Measurements from ENCODE around the gene GJB1.

The GJB1 gene

DNA sequence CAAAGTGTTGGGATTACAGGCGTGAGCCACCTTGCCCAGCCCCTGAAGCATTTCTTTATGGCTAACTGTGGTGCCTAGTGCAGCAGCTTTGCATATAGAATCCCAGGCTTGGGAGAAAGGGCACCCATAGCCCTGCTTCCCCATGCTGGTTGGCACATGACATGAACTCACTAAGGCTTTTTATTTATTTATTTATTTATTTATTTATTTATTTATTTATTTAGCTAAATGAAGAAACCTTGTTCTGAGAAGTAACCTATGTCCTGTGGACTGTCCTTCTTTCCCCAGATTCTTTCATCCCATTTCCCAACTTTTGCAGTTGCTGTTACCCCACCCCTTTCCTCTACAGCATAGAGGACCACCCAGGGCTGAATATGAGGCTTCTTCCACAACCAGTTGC lies 1.9 kb upstream of the GJB1 start:
- TF ChIP-seq, protein P1, sequence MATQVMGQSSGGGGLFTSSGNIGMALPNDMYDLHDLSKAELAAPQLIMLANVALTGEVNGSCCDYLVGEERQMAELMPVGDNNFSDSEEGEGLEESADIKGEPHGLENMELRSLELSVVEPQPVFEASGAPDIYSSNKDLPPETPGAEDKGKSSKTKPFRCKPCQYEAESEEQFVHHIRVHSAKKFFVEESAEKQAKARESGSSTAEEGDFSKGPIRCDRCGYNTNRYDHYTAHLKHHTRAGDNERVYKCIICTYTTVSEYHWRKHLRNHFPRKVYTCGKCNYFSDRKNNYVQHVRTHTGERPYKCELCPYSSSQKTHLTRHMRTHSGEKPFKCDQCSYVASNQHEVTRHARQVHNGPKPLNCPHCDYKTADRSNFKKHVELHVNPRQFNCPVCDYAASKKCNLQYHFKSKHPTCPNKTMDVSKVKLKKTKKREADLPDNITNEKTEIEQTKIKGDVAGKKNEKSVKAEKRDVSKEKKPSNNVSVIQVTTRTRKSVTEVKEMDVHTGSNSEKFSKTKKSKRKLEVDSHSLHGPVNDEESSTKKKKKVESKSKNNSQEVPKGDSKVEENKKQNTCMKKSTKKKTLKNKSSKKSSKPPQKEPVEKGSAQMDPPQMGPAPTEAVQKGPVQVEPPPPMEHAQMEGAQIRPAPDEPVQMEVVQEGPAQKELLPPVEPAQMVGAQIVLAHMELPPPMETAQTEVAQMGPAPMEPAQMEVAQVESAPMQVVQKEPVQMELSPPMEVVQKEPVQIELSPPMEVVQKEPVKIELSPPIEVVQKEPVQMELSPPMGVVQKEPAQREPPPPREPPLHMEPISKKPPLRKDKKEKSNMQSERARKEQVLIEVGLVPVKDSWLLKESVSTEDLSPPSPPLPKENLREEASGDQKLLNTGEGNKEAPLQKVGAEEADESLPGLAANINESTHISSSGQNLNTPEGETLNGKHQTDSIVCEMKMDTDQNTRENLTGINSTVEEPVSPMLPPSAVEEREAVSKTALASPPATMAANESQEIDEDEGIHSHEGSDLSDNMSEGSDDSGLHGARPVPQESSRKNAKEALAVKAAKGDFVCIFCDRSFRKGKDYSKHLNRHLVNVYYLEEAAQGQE (IDR thresholded peaks at IDR 0.05; ENCODE audit: insufficient read depth in 1 of 2, low read depth in 2 of 2, low read length in 2 of 2), result no peak
- TF ChIP-seq SIN3A (IDR thresholded peaks at IDR 0.05; ENCODE audit: borderline replicate concordance, insufficient read depth, low read length) (no peak), FOXP2 (optimal IDR thresholded peaks at IDR 0.05; ENCODE audit: borderline replicate concordance, extremely low read depth, extremely low read length, insufficient read depth) (no peak), POLR2AphosphoS5 (IDR thresholded peaks at IDR 0.05; ENCODE audit: low read depth, low read length) (no peak), TAF1 (IDR thresholded peaks at IDR 0.05; ENCODE audit: borderline replicate concordance, insufficient read depth, low read length) (no peak)

DNA sequence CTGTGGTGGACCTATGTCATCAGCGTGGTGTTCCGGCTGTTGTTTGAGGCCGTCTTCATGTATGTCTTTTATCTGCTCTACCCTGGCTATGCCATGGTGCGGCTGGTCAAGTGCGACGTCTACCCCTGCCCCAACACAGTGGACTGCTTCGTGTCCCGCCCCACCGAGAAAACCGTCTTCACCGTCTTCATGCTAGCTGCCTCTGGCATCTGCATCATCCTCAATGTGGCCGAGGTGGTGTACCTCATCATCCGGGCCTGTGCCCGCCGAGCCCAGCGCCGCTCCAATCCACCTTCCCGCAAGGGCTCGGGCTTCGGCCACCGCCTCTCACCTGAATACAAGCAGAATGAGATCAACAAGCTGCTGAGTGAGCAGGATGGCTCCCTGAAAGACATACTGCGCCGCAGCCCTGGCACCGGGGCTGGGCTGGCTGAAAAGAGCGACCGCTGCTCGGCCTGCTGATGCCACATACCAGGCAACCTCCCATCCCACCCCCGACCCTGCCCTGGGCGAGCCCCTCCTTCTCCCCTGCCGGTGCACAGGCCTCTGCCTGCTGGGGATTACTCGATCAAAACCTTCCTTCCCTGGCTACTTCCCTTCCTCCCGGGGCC lies 1.2 kb downstream of the GJB1 start:
- TF ChIP-seq POLR2AphosphoS5 (IDR thresholded peaks at IDR 0.05; ENCODE audit: low read depth, low read length) (no peak), TAF1 (IDR thresholded peaks at IDR 0.05; ENCODE audit: borderline replicate concordance, insufficient read depth, low read length) (no peak), FOXP2 (optimal IDR thresholded peaks at IDR 0.05; ENCODE audit: borderline replicate concordance, extremely low read depth, extremely low read length, insufficient read depth) (no peak), SIN3A (IDR thresholded peaks at IDR 0.05; ENCODE audit: borderline replicate concordance, insufficient read depth, low read length) (no peak)
- TF ChIP-seq, protein P1 (IDR thresholded peaks at IDR 0.05; ENCODE audit: insufficient read depth in 1 of 2, low read depth in 2 of 2, low read length in 2 of 2), result no peak

DNA sequence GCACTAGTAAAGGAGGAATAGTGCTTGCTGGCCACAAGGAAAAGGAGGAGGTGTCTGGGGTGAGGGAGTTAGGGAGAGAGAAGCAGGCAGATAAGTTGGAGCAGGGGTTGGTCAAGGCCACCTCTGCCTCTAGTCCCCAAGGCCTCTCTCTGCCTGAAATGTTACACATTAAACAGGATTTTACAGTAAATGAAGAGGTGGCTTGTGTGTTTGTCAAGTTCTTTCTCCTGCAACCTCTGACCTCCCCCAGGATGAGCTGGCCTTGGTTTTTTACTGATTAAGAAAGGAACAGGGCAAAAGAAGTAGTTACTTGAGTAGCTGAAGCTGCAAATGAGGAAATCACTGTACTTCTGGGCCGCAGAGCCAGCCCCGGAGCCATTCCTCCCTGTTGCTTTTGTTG lies 2.0 kb downstream of the GJB1 start:
- TF ChIP-seq FOXP2 (optimal IDR thresholded peaks at IDR 0.05; ENCODE audit: borderline replicate concordance, extremely low read depth, extremely low read length, insufficient read depth) (no peak), POLR2AphosphoS5 (IDR thresholded peaks at IDR 0.05; ENCODE audit: low read depth, low read length) (no peak), SIN3A (IDR thresholded peaks at IDR 0.05; ENCODE audit: borderline replicate concordance, insufficient read depth, low read length) (no peak), TAF1 (IDR thresholded peaks at IDR 0.05; ENCODE audit: borderline replicate concordance, insufficient read depth, low read length) (no peak)
- TF ChIP-seq, protein P1 (IDR thresholded peaks at IDR 0.05; ENCODE audit: insufficient read depth in 1 of 2, low read depth in 2 of 2, low read length in 2 of 2), result no peak

DNA sequence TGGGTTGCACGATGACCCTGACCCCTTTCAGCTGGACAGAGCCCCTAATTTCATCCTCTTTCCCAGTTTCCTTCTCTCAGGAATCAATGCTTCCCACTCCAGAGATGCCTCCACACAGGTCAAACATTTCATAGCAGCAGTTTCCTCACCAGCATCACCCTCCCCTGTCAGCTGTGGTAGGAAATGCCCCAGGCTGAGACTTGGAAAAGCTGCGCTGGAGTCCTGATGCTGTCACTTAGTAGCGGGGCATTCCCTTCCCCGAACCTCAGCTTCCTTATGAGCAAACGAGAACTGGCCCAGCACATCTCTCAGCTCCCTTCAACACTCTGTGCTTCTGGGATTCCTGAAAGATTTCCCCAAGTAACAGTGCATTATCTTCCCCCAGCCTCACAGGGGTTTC lies 2.7 kb downstream of the GJB1 start:
- TF ChIP-seq, protein P1 (IDR thresholded peaks at IDR 0.05; ENCODE audit: insufficient read depth in 1 of 2, low read depth in 2 of 2, low read length in 2 of 2), result 0 out of 4 replicates have a peak, but pooled peaks of 1 of the 2 experiments have one; percentile 18
- TF ChIP-seq SIN3A (IDR thresholded peaks at IDR 0.05; ENCODE audit: borderline replicate concordance, insufficient read depth, low read length), result no peak

All from PFSK-1 (cell line).